ENCODE measurements around the gene HMGCL. TPM values are rescaled to one million over a fixed set of nuclear protein-coding genes. Genes with fewer than 3 reads are reported as not detected.
"Not testable (repeated sequence)": the region's sequence is repeated elsewhere in the genome, so short reads cannot be mapped to it uniquely, and the experiment has no call there.

The HMGCL gene
- total RNA-seq, 1 donor from 2014 or later: 13.7 TPM

DNA sequence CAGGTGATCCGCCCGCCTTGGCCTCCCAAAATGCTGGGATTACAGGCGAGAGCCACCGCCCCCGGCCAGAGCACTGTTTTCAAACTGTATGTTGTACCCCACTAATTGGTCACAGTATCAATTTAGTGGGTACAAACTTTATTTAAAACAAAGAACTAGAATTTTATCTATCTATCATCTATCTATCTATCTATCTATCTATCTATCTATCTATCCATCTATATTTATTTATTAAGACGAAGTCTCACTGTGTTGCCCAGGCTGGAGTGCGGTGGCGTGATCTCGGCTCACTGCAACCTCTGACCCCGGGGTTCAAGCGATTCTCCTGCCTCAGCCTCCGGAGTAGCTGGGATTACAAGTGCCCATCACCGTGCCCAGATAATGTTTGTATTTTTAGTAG lies 1.4 kb upstream of the HMGCL start:
- not testable (repeated sequence) for DNase-seq

DNA sequence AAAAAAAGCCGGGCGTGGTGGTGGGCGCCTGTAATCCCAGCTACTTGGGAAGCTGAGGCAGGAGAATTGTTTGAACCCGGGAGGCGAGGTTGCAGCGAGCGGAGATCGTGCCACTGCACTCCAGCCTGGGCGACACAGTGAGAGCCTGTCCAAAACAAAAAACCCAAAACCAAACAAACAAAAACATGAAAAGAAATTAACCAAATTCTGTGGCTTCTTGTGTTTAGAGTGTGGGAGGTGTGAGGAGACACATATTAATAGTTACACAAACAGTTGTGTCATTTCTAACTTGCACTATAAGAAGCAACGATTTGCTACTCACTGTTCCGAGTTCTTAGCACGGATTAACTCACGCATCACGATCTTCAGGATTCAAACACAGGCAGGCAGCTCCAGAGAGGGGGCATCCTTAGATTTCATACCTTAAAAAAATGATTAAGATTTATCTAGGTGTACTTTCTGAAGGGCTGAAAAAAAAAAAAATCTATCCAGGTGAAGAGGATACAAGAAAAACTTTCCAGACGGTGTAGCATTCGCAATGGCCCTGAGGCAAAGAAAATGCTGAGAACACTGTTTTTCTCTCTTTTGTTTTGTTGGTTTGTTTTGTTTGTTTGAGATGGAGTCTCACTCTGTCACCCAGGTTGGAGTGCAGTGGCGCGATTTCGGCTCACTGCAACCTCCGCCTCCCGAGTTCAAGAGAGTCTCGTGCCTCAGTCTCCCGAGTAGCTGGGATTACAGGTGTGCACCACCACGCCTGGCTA lies 713 bp upstream of the HMGCL start:
- DNase-seq: no peak

DNA sequence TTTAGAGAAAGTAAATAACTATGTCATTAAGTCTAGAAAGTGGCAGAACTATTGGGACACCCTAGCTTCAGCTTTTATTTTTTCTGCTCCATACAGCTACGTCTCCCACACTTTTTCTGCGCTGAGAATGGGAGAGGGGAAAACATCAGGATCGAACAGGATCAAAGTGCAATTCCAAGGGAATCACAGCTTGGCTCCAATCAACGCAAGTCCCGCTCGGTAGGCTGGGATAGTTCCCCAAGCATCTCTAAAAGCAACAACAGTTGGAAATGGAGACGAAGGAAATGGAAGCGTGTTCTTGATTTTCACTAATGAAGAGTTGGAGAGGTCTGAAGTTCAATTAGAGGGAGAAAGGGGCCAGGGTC lies 536 bp downstream of the HMGCL start:
- DNase-seq: no peak

DNA sequence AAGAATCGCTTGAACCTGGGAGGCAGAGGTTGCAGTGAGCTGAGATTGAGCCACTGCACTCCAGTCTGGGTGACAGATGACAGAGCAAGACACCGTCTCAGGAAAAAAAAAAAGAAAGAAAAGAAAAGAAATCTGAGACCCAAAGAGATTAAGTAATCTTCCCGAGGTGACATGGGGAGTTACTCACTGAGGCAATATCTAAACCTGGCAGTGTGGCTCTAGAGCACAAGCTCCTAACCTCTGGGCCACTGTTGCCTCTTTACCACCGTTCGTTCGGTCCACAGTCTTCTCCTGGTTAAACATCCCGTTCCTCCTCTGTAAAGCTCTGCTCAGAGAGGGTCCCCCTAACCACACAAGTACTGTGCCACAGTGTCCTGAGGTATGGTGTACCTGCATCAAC lies 1.5 kb downstream of the HMGCL start:
- DNase-seq: no peak

GRCh38 chr1:23817633-23818032 lies 7.6 kb downstream of the HMGCL start:
- no peak for DNase-seq

GRCh38 chr1:23816906-23817305 lies 8.3 kb downstream of the HMGCL start:
- DNase-seq: no peak

GRCh38 chr1:23816361-23816760 lies 8.9 kb downstream of the HMGCL start:
- DNase-seq: no peak

GRCh38 chr1:23814016-23814415 lies 11.2 kb downstream of the HMGCL start:
- no peak for DNase-seq

GRCh38 chr1:23810818-23811540 lies 14.2 kb downstream of the HMGCL start:
- no peak for DNase-seq

GRCh38 chr1:23809751-23810171 lies 15.5 kb downstream of the HMGCL start:
- DNase-seq: no peak

GRCh38 chr1:23807453-23807852 lies 17.8 kb downstream of the HMGCL start:
- DNase-seq: no peak

DNA sequence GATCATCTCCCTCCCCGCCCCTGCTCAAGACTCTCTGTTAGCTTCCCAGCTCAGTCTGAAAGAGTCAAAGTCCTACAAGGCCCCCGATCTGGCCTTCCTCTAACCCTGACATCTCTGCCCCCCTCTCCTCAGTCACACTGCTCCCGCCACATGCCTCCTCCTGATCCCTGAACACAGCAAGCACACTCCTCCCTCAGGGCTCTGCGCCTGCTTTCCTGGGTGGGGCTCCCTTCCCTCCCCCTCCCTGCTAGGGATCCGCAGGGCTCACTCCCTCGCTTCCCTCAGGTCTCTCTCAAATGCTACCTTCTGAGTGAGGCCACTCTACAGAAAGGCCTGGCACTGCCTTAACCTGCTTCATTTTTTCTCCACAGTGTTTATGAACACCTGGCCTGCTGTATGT lies 18.9 kb downstream of the HMGCL start:
- DNase-seq: no peak

DNA sequence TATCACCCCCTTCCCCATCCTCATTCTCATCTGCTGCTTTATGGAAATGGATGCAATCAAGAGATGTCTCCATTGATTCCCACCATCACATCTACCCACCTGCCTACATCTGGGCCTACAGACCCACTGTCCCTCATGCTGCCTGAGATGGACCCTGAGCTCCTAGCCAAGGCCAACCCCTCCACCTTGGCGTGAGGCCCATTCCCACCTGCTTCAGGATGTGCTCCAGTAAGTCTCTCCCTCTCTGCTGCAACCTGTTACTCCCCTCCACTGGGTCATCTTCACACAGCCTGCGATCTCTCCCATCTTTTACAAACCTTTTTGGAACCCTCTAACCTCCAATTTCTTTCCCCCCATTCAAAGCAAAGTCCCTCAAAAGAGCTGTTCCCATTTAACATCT lies 20.2 kb downstream of the HMGCL start:
- no peak for DNase-seq

GRCh38 chr1:23804183-23804835 lies 20.9 kb downstream of the HMGCL start:
- no peak for DNase-seq

- no peak for DNase-seq
Measured at GRCh38 chr1:23803674-23804073, 21.6 kb downstream of the HMGCL start.

DNA sequence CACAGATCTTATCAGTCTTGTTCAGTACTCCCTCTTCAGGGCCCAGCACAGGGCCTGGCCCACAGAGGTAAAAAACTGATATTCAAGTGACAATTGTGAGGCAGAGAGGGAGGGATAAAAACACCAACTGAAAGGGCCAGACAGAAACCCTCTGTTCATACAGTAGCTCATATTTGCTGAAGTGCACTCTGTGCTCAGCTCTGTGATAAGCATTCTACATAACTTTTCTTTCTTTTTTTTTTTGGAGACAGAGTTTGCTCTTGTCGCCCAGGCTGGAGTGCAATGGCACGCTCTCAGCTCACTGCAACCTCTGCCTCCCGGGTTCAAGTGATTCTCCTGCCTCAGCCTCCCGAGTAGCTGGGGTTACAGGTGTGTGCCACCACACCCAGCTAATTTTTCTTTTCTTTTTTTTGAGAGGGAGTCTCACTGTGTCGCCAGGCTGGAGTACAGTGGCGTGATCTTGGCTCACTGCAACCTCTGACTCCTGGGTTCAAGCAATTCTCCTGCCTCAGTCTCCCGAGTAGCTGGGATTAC lies 22.4 kb downstream of the HMGCL start:
- DNase-seq: not testable (repeated sequence)

DNA sequence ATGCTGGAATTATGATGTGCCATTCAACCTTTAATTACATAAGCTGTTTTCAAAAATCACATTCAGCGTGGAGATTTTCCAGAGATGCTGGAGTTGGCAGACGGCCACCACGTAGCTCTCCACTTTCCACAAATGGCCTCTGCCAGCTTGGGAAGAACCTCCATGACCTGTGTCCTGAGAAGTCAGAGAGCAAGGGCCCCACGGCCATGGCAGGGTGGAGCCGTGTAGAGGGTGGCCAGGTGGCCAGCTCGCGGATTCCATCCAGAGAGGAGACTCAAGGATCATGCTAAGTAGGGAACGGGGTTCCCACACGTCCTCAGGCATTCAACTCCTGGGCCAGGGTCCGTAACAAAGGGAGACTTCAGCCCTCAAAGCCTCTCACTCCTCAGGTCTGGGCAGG lies 23.4 kb downstream of the HMGCL start:
- no peak for DNase-seq

GRCh38 chr1:23801338-23801748 lies 23.9 kb downstream of the HMGCL start:
- DNase-seq: no peak

- peak; percentile 92 for DNase-seq
Measured at GRCh38 chr1:23800400-23801337, 24.6 kb downstream of the HMGCL start, which contains the start of gene GALE. Gene GALE (minus strand): TSS chr1:23800754. CDS start chr1:23799007, 1,747 bp downstream.

- no peak for DNase-seq
Measured at GRCh38 chr1:23799570-23800399, 25.4 kb downstream of the HMGCL start.

DNA sequence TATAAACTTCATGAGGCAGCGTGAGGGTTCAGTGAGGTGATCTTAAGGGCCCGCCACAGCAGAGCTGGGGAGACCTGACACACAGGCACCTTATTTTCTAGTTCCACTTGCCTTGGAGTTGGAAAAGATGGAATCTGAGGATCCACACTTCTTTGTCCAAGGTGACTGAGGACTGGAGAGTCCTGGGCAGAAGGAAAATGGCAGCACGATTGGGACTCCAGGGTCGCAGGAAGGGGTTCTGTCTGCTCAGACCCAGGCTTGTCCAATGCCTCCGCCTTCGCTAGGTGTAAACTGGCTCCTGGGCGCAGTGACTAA lies 26.0 kb downstream of the HMGCL start:
- DNase-seq: no peak

All from occipital lobe (tissue), 2 donors.